ENCODE data around the gene ENTPD5.

Gene ENTPD5, protein sequence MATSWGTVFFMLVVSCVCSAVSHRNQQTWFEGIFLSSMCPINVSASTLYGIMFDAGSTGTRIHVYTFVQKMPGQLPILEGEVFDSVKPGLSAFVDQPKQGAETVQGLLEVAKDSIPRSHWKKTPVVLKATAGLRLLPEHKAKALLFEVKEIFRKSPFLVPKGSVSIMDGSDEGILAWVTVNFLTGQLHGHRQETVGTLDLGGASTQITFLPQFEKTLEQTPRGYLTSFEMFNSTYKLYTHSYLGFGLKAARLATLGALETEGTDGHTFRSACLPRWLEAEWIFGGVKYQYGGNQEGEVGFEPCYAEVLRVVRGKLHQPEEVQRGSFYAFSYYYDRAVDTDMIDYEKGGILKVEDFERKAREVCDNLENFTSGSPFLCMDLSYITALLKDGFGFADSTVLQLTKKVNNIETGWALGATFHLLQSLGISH

DNA sequence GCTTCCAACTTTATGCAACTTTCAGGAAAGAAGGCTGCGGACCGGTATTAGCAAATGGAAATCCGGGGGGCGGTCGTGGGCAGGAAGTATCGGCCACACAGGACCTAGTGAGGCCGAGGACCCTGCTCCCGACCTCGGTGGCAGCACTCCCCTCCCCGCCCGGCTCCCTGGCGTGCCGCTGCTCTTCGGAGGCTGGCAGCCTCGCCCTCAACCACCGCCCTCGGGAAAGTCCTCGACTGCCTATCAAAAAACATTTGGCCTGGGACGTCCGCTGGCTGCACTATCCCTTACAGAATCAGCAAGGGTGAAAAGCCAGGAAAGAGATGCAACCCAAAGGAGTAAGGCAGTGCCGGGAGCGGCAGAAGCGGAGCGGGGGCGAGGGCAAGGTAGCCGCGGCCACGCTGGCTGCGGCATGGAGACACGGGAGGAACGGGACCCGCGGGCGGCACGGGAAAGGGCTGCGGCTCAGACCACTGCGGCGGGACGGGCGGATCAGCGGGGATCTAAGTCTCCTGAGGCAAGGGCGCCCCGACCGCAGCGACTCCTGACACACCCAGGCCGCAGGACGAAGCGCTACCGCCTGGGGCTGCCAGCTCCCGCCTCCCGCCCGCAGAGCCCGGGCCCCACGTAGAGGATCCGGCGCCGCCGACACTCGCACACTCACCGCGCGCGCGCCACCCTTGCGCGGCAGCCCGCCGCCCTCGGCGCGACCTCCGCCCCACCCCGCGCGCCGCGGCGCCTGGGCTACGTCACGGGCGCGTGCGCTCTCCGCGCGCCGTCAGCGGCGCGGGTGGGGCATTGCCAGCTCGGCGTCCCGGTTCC lies at the start of gene ENTPD5, which contains the start of gene BBOF1:
ENTPD5 (minus strand) TSS at position 703 of the 822 bp plus-strand sequence. CDS start 31,186 bp downstream, outside the sequence.
BBOF1 (plus strand) TSS at position 764 of the 822 bp plus-strand sequence. CDS start 130 bp downstream, outside the sequence.
- TF ChIP-seq, protein P1, sequence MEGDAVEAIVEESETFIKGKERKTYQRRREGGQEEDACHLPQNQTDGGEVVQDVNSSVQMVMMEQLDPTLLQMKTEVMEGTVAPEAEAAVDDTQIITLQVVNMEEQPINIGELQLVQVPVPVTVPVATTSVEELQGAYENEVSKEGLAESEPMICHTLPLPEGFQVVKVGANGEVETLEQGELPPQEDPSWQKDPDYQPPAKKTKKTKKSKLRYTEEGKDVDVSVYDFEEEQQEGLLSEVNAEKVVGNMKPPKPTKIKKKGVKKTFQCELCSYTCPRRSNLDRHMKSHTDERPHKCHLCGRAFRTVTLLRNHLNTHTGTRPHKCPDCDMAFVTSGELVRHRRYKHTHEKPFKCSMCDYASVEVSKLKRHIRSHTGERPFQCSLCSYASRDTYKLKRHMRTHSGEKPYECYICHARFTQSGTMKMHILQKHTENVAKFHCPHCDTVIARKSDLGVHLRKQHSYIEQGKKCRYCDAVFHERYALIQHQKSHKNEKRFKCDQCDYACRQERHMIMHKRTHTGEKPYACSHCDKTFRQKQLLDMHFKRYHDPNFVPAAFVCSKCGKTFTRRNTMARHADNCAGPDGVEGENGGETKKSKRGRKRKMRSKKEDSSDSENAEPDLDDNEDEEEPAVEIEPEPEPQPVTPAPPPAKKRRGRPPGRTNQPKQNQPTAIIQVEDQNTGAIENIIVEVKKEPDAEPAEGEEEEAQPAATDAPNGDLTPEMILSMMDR (conservative IDR thresholded peaks at IDR 0.05) = no peak
- H3K27ac ChIP-seq = peak within 1 kb of the TSS; percentile 91

DNA sequence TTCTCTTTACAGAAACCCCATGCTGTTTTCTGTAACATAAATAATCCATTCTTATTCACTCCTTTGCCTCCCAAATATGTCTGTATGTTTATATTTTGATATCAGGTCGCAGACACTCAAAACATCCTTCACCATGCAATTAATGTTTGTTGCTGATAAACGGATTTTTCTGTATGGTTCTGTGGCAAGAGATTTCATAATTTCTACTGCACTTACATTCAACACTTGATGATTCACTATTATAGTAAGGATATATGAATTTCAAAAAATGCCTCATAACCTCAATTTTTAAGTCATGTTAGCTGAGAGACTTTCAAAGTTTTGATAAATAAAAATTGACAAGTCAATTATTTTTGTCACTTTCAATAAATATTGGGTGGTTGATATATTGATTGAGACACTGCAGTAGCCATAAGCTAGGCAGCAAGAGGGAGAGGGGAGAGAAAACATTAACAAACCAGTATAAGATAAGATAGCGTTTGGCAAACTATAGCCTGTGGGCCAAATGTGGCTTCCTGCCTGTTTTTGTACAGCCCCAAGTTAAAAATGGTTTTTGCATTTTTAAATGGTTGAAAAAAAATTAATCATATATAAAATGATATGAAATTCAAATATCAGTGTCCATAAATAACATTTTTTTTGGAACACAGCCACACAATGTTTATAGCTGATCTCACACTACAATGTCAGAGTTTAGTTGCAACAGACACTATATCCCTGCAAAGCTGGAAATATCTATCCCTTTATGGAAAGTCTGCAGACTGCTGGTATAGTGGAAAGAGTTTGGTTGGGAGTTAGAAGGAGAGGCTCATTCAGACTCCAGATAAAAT lies 46.9 kb upstream of the ENTPD5 start:
- H3K27ac ChIP-seq = no peak overlapping the region
- TF ChIP-seq, protein P1 (conservative IDR thresholded peaks at IDR 0.05) = no peak

DNA sequence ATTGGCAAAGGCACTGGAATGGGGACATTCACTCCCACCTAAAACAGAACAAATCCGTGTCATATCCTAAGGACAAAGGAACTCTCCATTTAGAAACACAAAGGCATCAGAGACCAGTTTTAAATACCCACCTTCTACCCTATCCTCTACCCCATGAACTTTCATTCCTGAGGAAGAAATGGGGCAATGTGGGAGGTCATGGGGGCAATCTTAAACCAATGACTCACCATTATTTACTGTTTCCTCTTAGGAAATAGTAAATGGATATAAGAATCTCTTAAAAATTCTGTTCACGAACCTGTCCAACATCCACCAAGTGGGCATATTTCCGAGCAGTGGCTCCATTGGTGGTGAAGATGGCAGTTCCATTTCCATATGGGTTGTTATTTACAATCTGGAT lies 45.8 kb upstream of the ENTPD5 start:
- TF ChIP-seq, protein P1 (conservative IDR thresholded peaks at IDR 0.05) = no peak
- H3K27ac ChIP-seq = no peak overlapping the region

DNA sequence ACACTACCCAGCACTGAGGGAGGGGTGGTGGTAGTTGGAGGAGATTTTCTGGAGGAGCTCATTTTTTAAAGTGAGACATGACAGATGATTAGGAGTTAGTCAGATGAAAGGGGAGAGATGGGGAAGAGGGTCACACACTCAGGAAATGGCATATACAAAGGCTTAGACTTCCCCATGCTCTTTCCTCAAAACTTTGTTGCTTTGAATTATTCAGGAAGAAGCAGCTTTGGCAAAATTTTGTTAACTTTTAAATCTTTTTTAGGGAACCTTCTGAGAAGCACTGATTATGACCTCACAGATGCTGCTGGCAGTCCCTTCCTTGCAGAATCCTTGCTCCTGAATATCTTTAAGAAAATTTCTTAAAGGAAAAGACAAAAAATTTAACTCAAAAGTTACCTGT lies 45.3 kb upstream of the ENTPD5 start:
- TF ChIP-seq, protein P1 (conservative IDR thresholded peaks at IDR 0.05) = no peak
- no peak overlapping the region for H3K27ac ChIP-seq

DNA sequence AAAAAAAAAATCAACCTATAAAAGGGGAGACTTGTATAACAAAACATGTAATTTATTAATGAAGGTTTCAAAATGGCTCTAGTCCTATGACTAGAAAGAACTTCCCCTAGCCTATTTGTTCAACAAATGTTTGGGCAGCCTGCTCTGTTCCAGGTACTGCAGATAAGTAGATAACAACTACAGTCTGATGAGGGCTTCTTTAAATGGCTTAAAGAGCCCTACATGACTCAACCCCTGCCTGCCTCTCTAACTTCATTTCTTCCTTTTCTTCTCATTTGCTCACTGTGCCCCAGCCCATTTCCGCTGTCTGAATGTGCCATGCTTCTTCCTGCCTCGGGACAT lies 43.7 kb upstream of the ENTPD5 start:
- H3K27ac ChIP-seq = peak overlapping the region; percentile 52
- TF ChIP-seq, protein P1 (conservative IDR thresholded peaks at IDR 0.05) = no peak

DNA sequence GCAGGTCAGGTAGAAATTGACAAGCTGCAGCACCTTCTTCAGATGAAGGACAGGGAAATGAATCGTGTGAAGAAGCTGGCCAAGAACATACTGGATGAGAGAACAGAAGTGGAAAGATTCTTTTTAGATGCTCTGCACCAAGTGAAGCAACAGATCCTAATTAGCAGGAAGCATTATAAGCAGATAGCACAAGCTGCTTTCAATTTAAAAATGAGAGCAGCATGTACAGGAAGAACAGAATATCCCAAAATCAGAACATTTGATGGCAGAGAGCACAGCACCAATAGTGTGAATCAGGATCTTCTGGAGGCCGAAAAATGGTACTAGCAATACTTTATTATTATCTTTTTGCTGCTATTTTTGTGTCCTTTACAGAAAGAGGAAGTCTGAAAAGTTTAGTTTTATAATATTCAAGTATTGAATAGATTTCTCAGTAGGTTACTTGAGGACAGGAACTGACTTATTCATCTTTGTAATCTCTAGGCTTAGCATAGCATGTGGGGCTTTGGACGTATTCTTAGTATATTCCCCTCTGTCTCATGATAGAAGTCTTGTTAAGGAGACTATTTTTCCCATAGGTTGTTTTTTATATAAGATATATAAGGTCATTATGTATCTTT lies 30.9 kb upstream of the ENTPD5 start:
- TF ChIP-seq, protein P1 (conservative IDR thresholded peaks at IDR 0.05) = no peak
- no peak overlapping the region for H3K27ac ChIP-seq

Data from VCaP (cell line).